KBM-7 (cell line): ENCODE data around the gene SLC35C1.
A peak's percentile ranks its signal among the peaks of the same experiment; 100 is the strongest.

Experiments used
- DNase-seq: peaks from one replicate; pipeline ENCODE4 v3.0.0-alpha.2; 2015
- in situ Hi-C: fragments of 300-500 bp; cut with MboI; formaldehyde crosslinking; loops from 2 replicates; pipeline ENCODE4 v1.14.3; 2020; ENCODE audit warnings: low sequenced_read_pairs, low pct_unique_long_range_greater_than_20kb, mixed read lengths

The SLC35C1 gene

DNA sequence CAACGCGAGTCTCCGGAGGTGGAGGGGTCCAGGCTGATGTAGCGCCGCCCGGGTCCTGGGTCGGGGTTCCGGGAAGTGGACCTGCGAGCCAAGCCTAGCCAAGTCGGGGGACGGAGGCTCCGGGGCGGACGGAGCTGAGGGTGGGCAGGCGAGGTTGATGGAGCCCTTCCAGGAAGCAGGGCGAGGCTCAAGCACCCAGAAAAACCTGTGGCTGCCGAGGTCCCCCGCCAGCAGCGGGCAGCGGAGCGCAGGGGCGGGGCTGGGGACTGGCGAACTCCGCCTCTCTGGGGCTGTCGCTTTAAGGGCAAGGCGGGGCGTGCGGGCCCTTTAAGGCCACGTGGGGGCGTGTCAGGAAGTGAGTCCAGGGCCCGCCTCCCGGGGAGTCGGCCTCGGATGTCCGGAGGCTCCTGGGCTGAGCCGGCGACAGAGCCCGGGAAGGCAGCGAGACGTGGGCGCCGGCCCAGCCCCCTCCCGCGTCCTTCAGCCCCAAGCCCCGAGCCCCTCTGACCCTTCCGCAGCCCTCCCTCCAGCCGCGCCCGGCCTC is at the start of gene SLC35C1:
Gene SLC35C1, plus strand, starts transcription at position 389 of the 544 bp plus-strand sequence. CDS start 653 bp downstream, outside the sequence.
- DNase-seq, result peak; percentile 93
- in situ Hi-C loops, result no loop called here

DNA sequence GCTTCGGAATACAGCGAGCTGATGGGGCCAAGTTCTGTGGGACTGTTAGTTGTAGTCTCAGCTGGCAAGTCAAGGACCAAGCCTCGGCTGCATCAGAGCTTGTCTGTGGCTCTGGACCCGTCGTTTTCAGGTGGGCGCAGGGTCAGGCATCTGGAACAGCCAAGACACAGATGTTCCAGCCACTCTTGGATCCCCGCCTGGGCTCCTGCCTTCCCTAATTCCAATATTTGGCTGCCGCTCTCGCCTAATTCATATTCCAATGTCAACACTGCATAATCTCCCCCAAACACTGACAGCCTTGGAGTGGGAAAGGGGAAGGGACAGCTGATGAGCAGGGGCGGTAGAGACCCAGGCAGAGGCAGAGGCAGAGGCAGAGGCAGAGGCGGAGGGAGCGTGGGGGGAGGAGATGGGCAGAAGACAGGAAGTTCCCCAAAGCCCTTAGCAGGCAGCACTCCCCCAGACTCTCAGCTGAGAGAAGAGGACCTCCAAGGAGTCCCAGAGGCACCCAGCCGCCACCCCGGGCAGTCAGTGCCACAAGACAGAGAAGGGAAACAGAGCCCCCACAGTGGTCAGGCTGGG is 49.6 kb upstream of the SLC35C1 start:
- peak; percentile 11 for DNase-seq
- in situ Hi-C loops, result loop anchor here (25.0 kb wide), 1 partner anchor 393 kb away; no protein-coding TSS in a partner anchor

DNA sequence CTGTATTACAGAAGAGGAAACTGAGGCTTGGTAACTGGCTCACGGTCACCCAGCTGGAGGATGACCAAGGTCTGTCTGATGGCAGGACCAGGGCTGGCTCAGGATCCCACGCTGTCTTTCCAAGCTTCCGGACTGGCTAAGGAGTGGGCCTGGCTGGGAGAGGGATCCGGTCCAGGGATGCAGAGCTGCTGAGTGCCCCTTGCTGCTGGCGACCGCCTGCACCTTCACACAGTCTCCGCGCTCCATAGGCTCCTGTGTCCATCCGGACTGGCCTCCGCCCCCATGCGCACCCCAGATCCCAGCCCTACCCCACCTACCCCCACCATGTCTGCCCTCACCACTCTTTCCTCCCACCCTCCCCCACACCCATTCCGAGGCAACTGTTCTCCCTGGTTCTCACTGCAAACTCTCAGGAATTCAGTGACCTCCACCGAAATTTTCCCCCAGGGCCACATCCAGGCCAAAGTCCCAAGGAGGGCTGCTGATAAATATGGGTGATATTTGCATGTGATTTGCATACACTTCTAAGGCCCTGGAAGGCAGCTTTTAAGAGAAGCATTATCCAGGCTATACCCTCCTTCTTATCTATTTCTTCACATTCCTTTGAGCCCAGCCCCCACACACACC is 48.5 kb upstream of the SLC35C1 start:
- no peak for DNase-seq
- in situ Hi-C loops, result loop anchor here (25.0 kb wide), 1 partner anchor 394 kb away; no protein-coding TSS in a partner anchor

DNA sequence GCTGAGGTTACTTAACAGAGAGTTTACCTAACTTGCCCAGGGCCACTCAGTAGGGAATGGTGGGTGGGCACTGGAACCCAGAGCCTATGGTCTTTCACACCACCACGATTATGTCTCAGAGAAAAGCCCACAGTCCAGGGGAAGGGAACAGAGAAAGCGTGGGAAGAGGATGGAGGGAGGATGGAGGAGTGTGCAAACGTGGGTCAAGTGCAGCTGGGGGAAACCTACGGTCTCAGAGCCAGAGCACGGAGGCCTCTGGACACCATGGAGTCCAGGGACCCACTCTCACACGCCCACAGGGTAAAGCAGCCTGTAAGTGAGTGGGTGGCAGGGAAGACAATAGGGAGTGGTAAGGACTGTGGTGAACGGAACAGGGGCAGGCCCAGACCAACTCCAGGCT is 47.3 kb upstream of the SLC35C1 start:
- DNase-seq, result no peak
- in situ Hi-C loops, result loop anchor here (25.0 kb wide), 1 partner anchor 395 kb away; no protein-coding TSS in a partner anchor

DNA sequence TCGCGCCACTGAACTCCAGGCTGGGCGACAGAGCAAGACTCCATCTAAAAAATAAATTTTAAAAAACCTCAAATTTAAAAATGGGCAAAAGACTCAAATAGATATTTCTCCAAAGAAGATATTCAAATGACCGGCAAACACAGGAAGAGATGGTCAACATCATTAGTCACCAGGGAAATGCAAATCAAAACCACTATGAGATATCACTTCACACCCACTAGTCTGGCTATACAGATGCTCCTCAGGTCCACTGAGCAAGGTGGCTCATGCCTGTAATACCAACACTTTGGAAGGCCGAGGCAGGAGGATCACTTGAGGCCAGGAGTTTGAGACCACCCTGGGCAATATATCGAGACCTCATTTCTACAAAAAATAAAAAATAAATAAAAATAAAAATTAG is 43.3 kb upstream of the SLC35C1 start:
- in situ Hi-C loops, result loop anchor here (25.0 kb wide), 1 partner anchor 399 kb away; no protein-coding TSS in a partner anchor
- no peak for DNase-seq

DNA sequence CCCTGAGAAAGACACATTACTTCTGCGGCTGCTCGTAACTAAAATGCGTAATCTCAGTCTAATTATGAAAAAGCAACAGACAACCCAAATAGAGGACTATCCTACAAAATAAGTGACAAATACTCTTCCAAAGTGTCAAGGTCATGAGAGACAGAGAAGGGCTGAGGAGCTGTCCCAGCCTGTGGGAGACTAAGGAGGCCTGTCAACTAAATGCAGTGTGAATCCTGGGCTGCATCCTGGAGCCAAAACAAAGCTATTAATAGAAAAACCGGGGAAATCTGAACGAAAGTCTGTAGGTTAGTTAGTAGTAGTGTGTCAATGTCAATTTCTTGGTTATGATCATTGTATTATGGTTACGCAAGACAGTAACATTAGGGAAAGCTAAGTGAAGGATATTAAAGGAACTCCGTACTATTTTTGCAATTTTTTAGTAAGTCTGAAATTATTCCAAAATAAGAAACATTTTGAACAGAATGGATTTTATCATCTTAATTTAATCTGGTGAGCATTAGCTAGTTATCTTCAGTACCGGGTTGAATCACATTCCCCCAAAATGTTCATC is 39.8 kb upstream of the SLC35C1 start:
- no peak for DNase-seq
- in situ Hi-C loops, result loop anchor here (25.0 kb wide), 1 partner anchor 403 kb away; no protein-coding TSS in a partner anchor

DNA sequence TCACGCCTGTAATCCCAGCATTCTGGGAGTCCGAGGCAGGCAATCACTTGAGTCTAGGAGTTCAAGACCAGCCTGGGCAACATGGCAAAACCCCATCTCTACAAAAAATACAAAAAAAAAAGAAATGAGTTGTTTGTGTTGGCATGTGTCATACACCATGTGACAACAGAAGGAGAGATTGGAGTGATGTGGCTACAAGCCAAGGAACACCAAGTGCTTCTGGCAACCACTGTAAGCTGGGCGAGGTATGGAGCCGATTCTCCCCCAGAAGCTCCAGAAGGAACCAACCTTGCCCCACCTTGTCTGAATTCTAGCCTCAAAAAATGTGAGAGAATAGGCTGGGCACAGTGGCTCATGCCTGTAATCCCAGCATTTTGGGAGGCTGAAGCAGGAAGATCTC is 39.1 kb upstream of the SLC35C1 start:
- DNase-seq, result no peak
- in situ Hi-C loops, result loop anchor here (25.0 kb wide), 1 partner anchor 404 kb away; no protein-coding TSS in a partner anchor

DNA sequence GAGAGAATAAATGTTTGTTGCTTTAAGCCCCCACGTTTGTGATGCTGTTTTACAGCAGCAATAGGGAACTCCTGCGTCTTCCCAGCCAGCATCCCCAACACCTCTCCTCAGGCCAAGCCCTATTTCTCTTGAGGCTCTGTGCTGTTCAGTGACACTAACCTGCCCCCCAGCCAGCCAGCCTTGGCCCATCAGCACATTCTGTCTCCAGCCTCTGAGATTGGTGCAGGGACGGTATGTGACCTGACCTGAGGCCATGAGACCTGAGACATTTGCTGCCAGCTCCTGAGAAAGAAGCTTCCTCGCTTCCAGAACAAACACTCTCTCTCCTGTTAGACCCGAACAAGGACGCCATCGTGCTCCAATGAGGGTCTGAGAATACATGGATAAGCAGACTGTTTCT is 38.5 kb upstream of the SLC35C1 start:
- in situ Hi-C loops, result loop anchor here (25.0 kb wide), 1 partner anchor 404 kb away; no protein-coding TSS in a partner anchor
- no peak for DNase-seq

DNA sequence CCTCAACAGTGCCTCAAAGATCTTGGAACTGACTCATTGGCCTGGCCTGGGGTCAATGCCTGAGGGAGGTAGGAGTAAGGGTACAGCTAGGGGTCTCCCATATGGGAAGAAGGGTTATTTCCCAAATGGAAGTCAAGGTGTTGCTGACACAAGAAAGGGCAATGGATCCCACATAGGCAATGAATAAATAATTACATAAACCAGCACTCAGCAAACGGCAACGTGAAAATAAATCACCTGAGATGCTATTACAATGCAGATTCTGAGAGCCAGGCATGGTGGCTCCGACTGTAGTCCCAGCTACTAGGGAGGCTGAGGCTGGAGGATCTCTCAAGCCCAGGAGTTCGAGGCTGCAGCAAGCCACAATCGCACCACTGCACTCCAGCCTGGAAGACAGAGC is 36.5 kb upstream of the SLC35C1 start:
- in situ Hi-C loops, result loop anchor here (25.0 kb wide), 1 partner anchor 406 kb away; no protein-coding TSS in a partner anchor
- DNase-seq, result no peak

DNA sequence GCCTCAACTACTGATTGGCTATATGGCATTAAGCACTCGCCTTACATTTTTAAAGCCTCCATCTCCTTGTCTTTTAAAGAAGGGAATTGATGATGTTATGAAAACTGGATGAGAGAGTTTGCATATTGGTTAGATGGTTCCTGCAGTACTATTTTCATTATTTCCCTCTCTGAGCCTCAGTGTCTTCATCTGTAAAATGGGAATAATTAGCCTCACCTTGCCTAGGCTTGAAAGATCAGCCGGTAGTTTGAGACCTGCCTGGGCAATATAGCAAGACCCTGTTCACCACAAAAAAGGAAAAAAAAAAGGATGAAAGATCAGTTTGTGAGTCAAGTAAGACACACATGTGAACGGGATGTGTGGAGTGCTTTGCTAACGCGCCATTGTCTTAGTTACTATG is 35.0 kb upstream of the SLC35C1 start:
- DNase-seq, result no peak
- in situ Hi-C loops, result loop anchor here (25.0 kb wide), 1 partner anchor 408 kb away; no protein-coding TSS in a partner anchor

DNA sequence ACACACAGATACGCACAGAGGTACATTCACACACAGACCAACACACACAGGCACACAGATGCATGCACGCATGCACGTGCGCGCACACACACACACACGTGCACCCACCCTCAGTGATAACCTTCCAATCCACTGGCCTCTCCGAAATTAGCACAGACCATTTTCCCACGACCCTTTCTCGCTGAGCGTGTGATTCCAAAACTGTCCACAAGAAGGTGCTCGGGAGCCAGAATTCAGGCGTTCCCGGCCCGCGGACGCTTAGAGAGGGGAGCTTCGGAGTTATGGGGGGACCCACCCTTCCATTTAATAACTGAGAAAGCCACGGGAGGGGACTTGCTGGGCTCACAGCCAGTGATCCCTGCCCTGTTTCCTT is 33.8 kb upstream of the SLC35C1 start:
- peak; percentile 84 for DNase-seq
- in situ Hi-C loops, result loop anchor here (25.0 kb wide), 1 partner anchor 409 kb away; no protein-coding TSS in a partner anchor

DNA sequence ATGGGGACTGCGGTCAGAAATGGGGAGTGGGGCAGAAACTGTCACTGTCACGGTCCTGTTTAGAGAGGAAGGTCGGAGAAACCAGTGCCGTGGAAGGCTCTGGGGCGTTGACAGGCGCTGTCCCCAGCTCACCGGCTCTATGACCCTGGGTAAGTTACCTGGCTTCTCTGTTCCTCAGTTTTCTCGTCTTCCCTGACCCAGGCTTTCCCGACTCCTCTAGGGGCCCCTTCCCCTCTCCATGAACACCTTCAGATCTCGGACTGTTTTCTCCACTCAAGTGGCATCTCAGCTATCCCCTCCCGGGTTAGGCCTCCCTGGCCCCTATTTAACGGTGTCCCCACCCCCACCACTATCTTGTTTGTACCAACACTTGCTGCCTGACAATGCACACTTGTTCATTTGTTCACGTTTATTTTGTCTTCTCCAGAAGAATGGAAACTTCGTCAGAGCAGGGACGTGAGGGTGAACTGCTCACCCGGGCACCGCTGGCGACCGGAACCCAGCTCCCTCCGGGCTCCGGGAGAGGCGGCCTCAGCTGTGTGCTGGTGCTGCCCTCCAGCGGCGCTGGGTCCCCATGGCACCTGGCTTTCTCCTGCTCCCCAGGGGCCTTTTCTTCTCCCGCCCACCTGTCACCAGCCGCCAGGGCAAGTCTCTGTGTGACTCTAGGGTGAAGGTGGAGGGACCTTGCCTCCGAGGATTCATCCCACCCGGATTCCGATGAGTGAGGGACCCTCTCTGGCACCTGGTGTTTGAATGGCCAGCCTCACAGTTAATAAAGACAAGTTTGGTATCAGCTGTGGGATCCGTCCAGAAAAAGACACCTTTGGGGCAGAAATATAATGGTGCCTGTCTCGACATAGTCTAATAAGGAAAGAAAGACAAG is 33.1 kb upstream of the SLC35C1 start:
- DNase-seq, result peak; percentile 87
- in situ Hi-C loops, result loop anchor here (25.0 kb wide), 1 partner anchor 410 kb away; no protein-coding TSS in a partner anchor

DNA sequence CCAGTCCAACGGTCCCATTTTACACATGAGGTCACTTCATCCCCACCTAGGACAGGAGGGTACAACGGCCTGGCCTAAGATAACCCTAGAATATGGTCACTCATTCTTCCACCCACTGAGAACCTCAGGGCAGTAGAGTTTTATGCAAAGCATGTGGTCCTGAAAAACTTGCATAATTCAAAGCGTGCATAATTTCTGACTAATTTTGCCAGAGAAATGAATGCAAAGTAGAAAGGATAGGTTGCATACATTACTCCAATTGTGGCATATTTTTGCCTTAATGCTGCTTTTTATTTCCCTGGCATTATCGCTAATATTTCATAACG is 32.5 kb upstream of the SLC35C1 start:
- in situ Hi-C loops, result loop anchor here (25.0 kb wide), 1 partner anchor 410 kb away; no protein-coding TSS in a partner anchor
- no peak for DNase-seq

DNA sequence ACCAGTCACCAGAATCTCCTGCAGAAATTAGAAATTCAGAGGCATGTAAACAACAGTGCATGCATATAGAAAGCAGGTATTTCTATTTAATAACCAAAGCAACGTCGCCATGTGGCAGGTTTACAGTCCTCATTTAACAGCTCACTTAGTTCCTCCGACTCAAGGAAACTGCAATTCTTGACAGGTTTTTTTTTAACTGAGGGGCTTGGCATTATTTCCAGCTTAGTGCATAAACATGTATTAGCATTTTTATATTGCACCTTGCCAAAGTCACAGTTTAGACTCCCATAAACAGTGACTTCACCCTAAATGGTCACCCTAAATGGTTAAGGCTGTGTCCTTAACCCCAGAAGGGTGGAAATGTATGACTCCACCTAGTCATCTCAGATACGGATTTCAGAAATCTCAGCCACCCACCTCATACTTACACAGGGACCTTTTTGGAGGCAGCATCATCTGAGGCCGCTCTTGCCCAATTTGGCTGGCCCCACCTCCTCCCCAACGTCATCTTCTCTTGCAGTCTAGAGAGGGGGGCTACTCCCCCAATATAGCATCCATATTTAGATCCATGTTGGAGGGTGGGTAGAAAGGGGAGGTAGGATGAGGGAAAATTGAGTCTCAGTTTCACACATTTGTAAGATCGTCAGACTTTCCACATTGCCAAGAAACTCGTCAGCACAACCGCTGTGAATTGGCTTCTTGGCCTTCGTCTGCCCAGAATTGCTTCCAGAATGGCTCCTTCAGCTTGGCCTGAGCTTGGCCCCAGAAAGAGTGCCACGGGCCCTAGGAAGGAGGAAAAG is 31.8 kb upstream of the SLC35C1 start:
- DNase-seq, result no peak
- in situ Hi-C loops, result loop anchor here (25.0 kb wide), 1 partner anchor 411 kb away; no protein-coding TSS in a partner anchor

DNA sequence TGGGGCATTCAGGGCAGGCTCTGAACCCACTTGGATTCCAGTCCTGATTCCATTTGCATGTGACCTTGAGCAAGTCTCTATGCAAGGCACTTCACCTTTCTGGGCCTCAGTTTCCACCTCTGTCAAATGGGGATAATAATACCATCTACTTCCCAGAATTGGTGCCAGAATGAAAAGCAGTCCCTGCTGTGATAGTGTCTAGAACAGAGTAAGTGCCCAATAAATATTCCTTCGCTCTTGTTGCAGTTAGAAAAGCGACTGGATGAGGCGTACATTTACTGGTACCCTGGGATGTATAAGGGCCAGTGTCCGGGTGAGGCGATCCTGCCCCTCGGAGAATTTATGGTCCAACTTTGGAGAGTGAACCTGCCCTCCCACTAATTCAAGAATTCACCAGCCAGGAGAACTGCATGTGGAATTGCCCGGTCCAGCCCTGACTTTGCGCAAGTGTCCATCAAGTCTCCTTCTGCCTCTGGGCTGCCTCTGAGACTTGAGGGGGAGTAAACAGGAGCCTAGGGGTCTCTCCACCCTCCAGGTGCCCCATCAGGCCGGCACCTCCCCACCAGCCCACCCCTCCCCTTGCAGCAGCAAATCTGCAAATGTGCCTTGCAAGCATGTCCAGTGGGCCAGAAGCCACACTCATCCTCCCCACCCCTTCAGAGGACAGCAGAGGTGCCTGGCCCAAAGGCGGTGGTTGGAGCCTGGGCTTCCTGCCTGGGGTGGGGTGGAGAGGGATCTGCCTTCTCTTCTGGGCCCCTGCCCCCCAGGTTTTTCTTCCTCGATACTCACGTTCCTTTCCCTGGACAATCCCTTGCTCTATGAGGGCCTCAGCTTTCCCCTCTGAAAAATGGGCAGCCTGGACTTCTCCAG is 30.9 kb upstream of the SLC35C1 start:
- in situ Hi-C loops, result loop anchor here (25.0 kb wide), 1 partner anchor 412 kb away; no protein-coding TSS in a partner anchor
- DNase-seq, result no peak

DNA sequence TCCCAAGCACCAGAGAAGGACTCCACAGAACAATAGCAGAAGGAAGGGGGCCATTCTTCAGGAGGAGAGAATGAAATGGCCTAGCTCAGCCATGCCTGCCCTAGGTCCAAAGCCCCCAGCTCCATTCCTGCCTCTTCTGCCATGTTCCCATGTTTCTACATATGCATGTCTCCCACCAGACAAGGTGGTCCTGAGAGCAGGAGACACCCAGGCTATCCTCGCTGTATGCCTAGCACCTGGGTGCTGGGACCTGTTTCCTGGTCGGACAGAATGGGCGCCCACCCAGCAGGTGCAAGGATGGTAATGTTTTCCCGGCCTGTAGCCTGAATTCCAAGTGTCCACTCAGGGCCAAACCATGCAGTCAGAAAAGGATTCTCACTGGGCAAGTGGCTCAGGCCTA is 30.2 kb upstream of the SLC35C1 start:
- in situ Hi-C loops, result loop anchor here (25.0 kb wide), 1 partner anchor 412 kb away; no protein-coding TSS in a partner anchor
- no peak for DNase-seq
